HG03196 (cell line): ENCODE measurements around the gene PARN.
"Not testable (repeated sequence)": the region's sequence is repeated elsewhere in the genome, so short reads cannot be mapped to it uniquely, and the experiment has no call there.

Experiments
- ATAC-seq: cut with Tn5 transposase; IDR thresholded peaks from one replicate; pipeline ENCODE4 v1.9.1; 2021; ENCODE audit not compliant: unreplicated experiment

PARN gene

GRCh38 chr16:14574698-14575415, 55.2 kb downstream of the PARN start:
- not testable (repeated sequence) for ATAC-seq

- ATAC-seq: no peak
Measured at GRCh38 chr16:14572535-14572934, 57.5 kb downstream of the PARN start.

GRCh38 chr16:14569213-14569612, 60.8 kb downstream of the PARN start:
- ATAC-seq: no peak

GRCh38 chr16:14566599-14566998, 63.5 kb downstream of the PARN start:
- ATAC-seq: no peak

GRCh38 chr16:14565688-14566025, 64.4 kb downstream of the PARN start:
- no peak for ATAC-seq

- no peak for ATAC-seq
Measured at GRCh38 chr16:14564861-14565687, 65.0 kb downstream of the PARN start.

GRCh38 chr16:14564323-14564722, 65.7 kb downstream of the PARN start:
- ATAC-seq: no peak

GRCh38 chr16:14562691-14563491, 67.2 kb downstream of the PARN start:
- no peak for ATAC-seq

- no peak for ATAC-seq
Measured at GRCh38 chr16:14560523-14560922, 69.5 kb downstream of the PARN start.

- ATAC-seq: no peak
Measured at GRCh38 chr16:14559809-14560241, 70.2 kb downstream of the PARN start.

- no peak for ATAC-seq
Measured at GRCh38 chr16:14553447-14553846, 76.6 kb downstream of the PARN start.

GRCh38 chr16:14549789-14550153, 80.3 kb downstream of the PARN start:
- no peak for ATAC-seq

GRCh38 chr16:14548933-14549788, 80.9 kb downstream of the PARN start:
- ATAC-seq: no peak

- ATAC-seq: no peak
Measured at GRCh38 chr16:14545346-14545884, 84.6 kb downstream of the PARN start.

- ATAC-seq: not testable (repeated sequence)
Measured at GRCh38 chr16:14544846-14545245, 85.2 kb downstream of the PARN start.

- ATAC-seq: no peak
Measured at GRCh38 chr16:14539631-14540030, 90.4 kb downstream of the PARN start.

GRCh38 chr16:14539156-14539555, 90.9 kb downstream of the PARN start:
- ATAC-seq: no peak

- ATAC-seq: no peak
Measured at GRCh38 chr16:14538604-14539003, 91.5 kb downstream of the PARN start.

GRCh38 chr16:14531613-14532012, 98.4 kb downstream of the PARN start:
- no peak for ATAC-seq

GRCh38 chr16:14531101-14531500, 99.0 kb downstream of the PARN start:
- ATAC-seq: no peak
